Kidney (tissue), 14 donors: ENCODE measurements around the gene SORBS1. TPM values are rescaled to one million over a fixed set of nuclear protein-coding genes. Genes with fewer than 3 reads are reported as not detected.

ENCODE experiments used
- DNase-seq, 5 donors: peaks; one replicate each; pipeline ENCODE4 v3.0.0-alpha.2; 2013 to 2020
- FAIRE-seq: peaks from 2 replicates; lab custom pipeline; 2012; peaks lifted over from hg19 to GRCh38; lab: Jason Lieb, UNC
- H3K27ac ChIP-seq, 2 donors: one replicate each; pipeline ENCODE4 v1.7.0; 2013; ENCODE audit warnings: low read depth in 2 of 2, low read length in 2 of 2, inconsistent platforms in 1 of 2
- H3K27me3 ChIP-seq: one replicate; pipeline ENCODE4 v1.7.1; 2013; ENCODE audit warnings: low read length, inconsistent platforms; ENCODE audit not compliant: control insufficient read depth, insufficient read depth
- H3K36me3 ChIP-seq, 3 donors: one replicate each; pipeline versions ENCODE4 v1.7.0 to v1.7.1; 2013; ENCODE audit warnings: low read length in 3 of 3, control low read depth in 1 of 3, inconsistent platforms in 1 of 3; ENCODE audit not compliant: insufficient read depth in 3 of 3, control insufficient read depth in 2 of 3
- H3K4me1 ChIP-seq, 3 donors: one replicate each; pipeline versions ENCODE4 v1.7.0 to v1.7.1; 2013; ENCODE audit warnings: low read length in 3 of 3, inconsistent platforms in 1 of 3, low read depth in 1 of 3; ENCODE audit not compliant: control insufficient read depth in 2 of 3, insufficient read depth in 2 of 3
- H3K4me3 ChIP-seq, 3 donors: one replicate each; pipeline versions ENCODE4 v1.7.0 to v1.8.1; 2013; ENCODE audit warnings: low read length in 3 of 3, control low read depth in 1 of 3, inconsistent platforms in 1 of 3
- H3K9ac ChIP-seq, 3 donors: one replicate each; pipeline versions ENCODE4 v1.7.0 to v1.7.1; 2013; ENCODE audit warnings: low read length in 3 of 3, control low read depth in 1 of 3, inconsistent platforms in 1 of 3
- H3K9me3 ChIP-seq, 3 donors: one replicate each; pipeline versions ENCODE4 v1.7.0 to v1.7.1; 2013; ENCODE audit warnings: low read length in 3 of 3, control low read depth in 1 of 3, inconsistent platforms in 1 of 3; ENCODE audit not compliant: control insufficient read depth in 2 of 3, insufficient read depth in 1 of 3
- intact Hi-C: fragments of 100-400 bp; cut with DNase I; formaldehyde crosslinking; loops from one replicate; pipeline ENCODE4 v1.11.1; 2022
- polyA plus RNA-seq: library from polyadenylated mRNA; stranded (reverse); fragments of 350-450 nt; fragmentation: Illumina TruSeq; extraction: RNeasy Lipid Tissue Mini Kit (QIAGEN cat#74804); gene quantifications from one replicate; pipeline ENCODE4 v1.2.3, GENCODE V29; 2014; ENCODE audit warnings: low read depth, low replicate concordance; ENCODE audit not compliant: insufficient read depth
- total RNA-seq: library from RNA; stranded (reverse); fragmentation: NEBNext Ultra II Directional; extraction: Animal tissue kit (Norgen Biotek cat#: 25700); gene quantifications from one replicate; pipeline ENCODE4 v1.2.1, GENCODE V29; 2021
- TF ChIP-seq, protein P1 (sequence below): IDR thresholded peaks from 3 replicates; pipeline ENCODE4 v1.5.1; 2012; ENCODE audit warnings: mild to moderate bottlenecking, moderate library complexity, borderline replicate concordance; ENCODE audit not compliant: insufficient read depth; ENCODE audit errors: extremely low read depth
- donor health status: control.
- donor health status: control.
- donor health status: control.
- donor health status: control.
- donor health status: control.
- donor health status: DM: yes; HTN: yes; CAD: no.
- donor health status: Normal renal cell carcinoma (clear cell type).

Gene SORBS1
- total and polyA plus RNA-seq, 2 donors from 2014 or later: 12.2 to 91.7 TPM

DNA sequence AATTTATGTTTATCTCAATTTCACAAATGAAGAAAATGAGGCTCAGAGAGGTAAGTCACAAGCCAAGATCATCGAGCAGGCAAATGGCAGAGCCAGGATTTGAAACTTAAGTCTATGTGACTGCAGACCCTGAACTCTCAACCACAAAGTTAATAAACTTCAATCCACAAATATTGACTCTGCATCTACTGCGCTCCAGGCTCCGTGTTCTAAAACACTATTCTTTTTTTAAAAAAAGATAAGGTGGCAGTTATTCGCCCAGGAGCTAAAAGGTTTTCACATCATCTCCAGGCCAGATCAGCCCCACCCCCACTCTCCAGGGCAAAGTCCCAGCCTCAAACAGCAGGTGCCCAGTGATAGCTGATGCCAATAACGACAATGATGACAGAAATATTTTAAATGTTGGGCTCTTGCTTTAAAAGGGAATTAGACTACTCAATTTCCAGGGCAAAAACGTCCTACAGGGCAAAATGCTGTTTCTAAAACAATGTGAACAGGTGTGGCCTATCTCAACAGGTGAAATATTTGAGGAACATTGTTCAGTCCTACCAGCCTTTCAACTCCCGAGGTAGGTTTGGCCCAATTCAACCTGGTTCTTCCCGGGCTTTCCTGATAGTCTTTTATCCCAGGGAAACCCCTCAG lies 85.2 kb downstream of the SORBS1 start:
- no peak for DNase-seq
- FAIRE-seq: no peak

DNA sequence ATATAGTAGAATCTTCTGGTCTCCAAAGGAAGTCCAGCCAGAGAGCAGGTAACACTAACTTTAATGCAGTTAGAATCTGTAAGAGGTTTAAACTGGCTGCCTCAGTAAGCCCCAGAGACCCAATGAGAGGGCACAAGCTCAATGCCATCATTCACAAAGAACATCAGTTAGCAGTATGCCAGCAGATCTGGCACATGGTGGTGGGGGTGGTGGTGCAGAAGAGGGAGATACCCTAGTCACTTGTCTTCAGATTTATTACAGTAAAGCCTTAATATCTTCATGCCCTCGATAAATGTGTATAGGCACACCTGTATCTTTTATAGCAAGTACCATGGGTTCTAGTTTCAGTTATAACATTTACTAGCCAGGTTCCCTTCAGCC lies 86.2 kb downstream of the SORBS1 start:
- peaks cover 0 to 12% (median 3%) of the 10 kb centered on the region in 3 donors for H3K4me1 ChIP-seq
- FAIRE-seq (no peak), DNase-seq (peak in 1 of 5 donors; percentile 33)
- H3K4me3 ChIP-seq: no peak overlapping the region
- intact Hi-C loops: no loop called here
- no peaks in the 10 kb centered on the region for H3K36me3 ChIP-seq
- no peak overlapping the region for H3K9ac ChIP-seq
- TF ChIP-seq, protein P1, sequence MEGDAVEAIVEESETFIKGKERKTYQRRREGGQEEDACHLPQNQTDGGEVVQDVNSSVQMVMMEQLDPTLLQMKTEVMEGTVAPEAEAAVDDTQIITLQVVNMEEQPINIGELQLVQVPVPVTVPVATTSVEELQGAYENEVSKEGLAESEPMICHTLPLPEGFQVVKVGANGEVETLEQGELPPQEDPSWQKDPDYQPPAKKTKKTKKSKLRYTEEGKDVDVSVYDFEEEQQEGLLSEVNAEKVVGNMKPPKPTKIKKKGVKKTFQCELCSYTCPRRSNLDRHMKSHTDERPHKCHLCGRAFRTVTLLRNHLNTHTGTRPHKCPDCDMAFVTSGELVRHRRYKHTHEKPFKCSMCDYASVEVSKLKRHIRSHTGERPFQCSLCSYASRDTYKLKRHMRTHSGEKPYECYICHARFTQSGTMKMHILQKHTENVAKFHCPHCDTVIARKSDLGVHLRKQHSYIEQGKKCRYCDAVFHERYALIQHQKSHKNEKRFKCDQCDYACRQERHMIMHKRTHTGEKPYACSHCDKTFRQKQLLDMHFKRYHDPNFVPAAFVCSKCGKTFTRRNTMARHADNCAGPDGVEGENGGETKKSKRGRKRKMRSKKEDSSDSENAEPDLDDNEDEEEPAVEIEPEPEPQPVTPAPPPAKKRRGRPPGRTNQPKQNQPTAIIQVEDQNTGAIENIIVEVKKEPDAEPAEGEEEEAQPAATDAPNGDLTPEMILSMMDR: no peak
- H3K27ac ChIP-seq: peak overlapping the region in 1 of 2 donors; percentile 51
- H3K27me3 ChIP-seq: no peaks in the 10 kb centered on the region
- no peaks in the 10 kb centered on the region for H3K9me3 ChIP-seq

More for the DNA sequence above, 85.2 kb downstream of the SORBS1 start:
- no peaks in the 10 kb centered on the region for H3K27me3 ChIP-seq
- H3K9ac ChIP-seq: no peak overlapping the region
- H3K27ac ChIP-seq: peak overlapping the region in 1 of 2 donors; percentile 26
- intact Hi-C loops: no loop called here
- H3K4me3 ChIP-seq: no peak overlapping the region
- H3K4me1 ChIP-seq: peaks cover 2 to 20% (median 6%) of the 10 kb centered on the region in 3 donors
- TF ChIP-seq, protein P1: no peak
- H3K9me3 ChIP-seq: no peaks in the 10 kb centered on the region
- no peaks in the 10 kb centered on the region for H3K36me3 ChIP-seq

DNA sequence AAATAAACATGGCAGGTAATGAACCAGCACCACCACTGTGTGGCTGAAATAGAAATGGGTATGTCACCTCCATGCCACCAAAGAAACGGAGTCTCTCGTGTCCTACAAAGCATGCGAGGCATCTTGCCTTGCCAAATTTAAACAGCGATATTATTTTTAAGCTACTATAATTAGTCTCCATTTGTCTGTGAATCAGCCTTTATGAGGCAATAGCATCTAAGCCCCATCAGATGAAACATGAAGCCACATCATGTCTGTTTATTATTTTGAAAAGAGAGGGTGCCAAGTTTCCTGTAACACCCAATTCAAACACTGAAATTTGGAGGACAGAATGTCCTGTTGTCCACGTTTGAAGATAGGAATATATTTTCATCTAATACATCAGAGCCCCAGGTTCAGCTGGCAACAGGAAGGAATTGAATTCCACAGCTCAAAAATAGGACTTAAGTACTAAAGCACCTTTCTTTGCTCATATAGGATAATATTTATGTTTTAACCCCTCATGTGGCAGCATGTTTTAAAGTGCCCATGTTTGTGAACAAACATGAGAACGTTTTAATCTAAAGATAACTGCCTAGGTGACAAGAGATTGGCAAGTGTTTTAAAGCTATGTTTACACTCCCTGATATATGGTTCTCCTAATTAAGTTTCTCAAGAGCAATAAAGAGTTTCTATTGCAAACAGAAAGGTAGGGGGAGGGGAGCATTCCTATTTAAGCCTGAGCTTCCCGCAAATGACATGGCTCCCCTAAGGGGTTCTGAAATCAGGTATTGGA lies 86.8 kb downstream of the SORBS1 start:
- TF ChIP-seq, protein P1: no peak
- Histone ChIP-seq H3K27me3 (no peaks in the 10 kb centered on the region), H3K9ac (no peak overlapping the region), H3K9me3 (no peaks in the 10 kb centered on the region), H3K27ac (peak overlapping the region in 1 of 2 donors; percentile 51), H3K4me3 (no peak overlapping the region), H3K4me1 (peaks cover 0 to 12% (median 3%) of the 10 kb centered on the region in 3 donors), H3K36me3 (no peaks in the 10 kb centered on the region)
- intact Hi-C loops: no loop called here
- FAIRE-seq: no peak
- DNase-seq: peak in 2 of 5 donors; percentile 79 to 81
